ENCODE results near the gene ERVK3-1.

DNA sequence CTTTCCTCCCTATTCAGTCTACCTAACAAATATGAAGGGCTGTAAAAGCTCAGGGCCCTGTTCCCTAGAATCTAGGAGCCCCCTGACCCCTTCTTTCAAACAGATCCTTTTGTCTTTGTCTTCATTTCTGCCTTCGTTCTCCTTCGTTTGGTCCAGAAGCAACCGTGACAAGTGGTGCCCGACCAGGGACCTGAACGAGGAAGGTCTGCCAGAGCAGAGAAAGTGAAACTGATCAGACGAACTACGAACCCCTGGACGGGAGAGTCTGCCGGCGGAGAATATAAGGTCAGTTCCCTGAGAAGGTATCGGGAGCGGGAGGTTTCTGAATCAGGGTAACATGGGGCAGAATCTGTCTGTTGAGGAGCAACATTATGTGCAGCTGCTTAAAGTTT, 751 bp downstream of the ERVK3-1 start:
- no peak for TF ChIP-seq CTCF (IDR thresholded peaks at IDR 0.05)
- no peak for TF ChIP-seq POLR2A (IDR thresholded peaks at IDR 0.05)
